IMR-90 (cell line): ENCODE measurements around the gene ZNF587B. TPM values are rescaled to one million over a fixed set of nuclear protein-coding genes. Genes with fewer than 3 reads are reported as not detected.
"Not testable (repeated sequence)": the region's sequence is repeated elsewhere in the genome, so short reads cannot be mapped to it uniquely, and the experiment has no call there.

ENCODE experiments used
- ATAC-seq: fragments of 200-7000 bp; cut with Tn5 transposase; 2 replicates; pipeline ENCODE4 v1.9.1; 2020; ENCODE audit warnings: low read depth, mild to moderate bottlenecking, moderate library complexity
- BruUV-seq: library from RNA; stranded (reverse); fragments of 400-500 nt; replicated peaks from 2 replicates; lab custom pipeline; 2021; lab: Mats Ljungman, UMichigan
- CTCF ChIA-PET: fragments of 300-600 bp; formaldehyde crosslinking; extraction: SDS; loops from one replicate; lab custom pipeline; 2021; ENCODE audit warnings: antibody characterized with exemption; lab: Yijun Ruan, JAX
- POLR2A ChIA-PET: fragments of 300-600 bp; sonication (Branson Sonifier 250); formaldehyde crosslinking; loops from one replicate; lab custom pipeline; 2022; ENCODE audit warnings: antibody characterized with exemption; ENCODE audit not compliant: unreplicated experiment; lab: Charles Lee
- DNase-seq: peaks from one replicate; pipeline ENCODE4 v3.0.0; 2013
- H2AFZ ChIP-seq: replicated peaks from 2 replicates; pipeline ENCODE3; 2013; ENCODE audit warnings: low read length, mild to moderate bottlenecking; ENCODE audit not compliant: poor library complexity
- H2AK5ac ChIP-seq: 2 replicates; pipeline ENCODE4 v1.6.1; 2013; ENCODE audit warnings: low read depth, low read length, inconsistent platforms
- H2AK9ac ChIP-seq: replicated peaks from 2 replicates; pipeline ENCODE3; 2013; ENCODE audit warnings: mild to moderate bottlenecking, low read depth, low read length, moderate library complexity; ENCODE audit not compliant: poor library complexity
- H2BK120ac ChIP-seq: 2 replicates; pipeline ENCODE4 v1.6.1; 2013; ENCODE audit warnings: low read depth, low read length, inconsistent platforms
- H2BK15ac ChIP-seq: 3 replicates; pipeline ENCODE4 v1.6.1; 2013; ENCODE audit warnings: low read depth, low read length, inconsistent platforms
- H2BK20ac ChIP-seq: 2 replicates; pipeline ENCODE4 v1.6.1; 2013; ENCODE audit warnings: low read depth, mild to moderate bottlenecking, inconsistent platforms, low read length, moderate library complexity
- H2BK5ac ChIP-seq: 2 replicates; pipeline ENCODE4 v1.6.1; 2013; ENCODE audit warnings: mild to moderate bottlenecking, low read depth, low read length, inconsistent platforms; ENCODE audit not compliant: poor library complexity, severe bottlenecking
- H3K14ac ChIP-seq: replicated peaks from 2 replicates; pipeline ENCODE4 v1.6.1; 2013; ENCODE audit warnings: low read depth, low read length, inconsistent platforms
- H3K18ac ChIP-seq: 2 replicates; pipeline ENCODE4 v1.6.1; 2013; ENCODE audit warnings: low read depth, low read length, control low read depth
- H3K23ac ChIP-seq: 2 replicates; pipeline ENCODE4 v1.6.1; 2013; ENCODE audit warnings: low read depth, low read length, inconsistent platforms
- H3K27ac ChIP-seq: 2 replicates; pipeline ENCODE4 v1.5.1; 2013; ENCODE audit warnings: mild to moderate bottlenecking, control low read depth, low read length; ENCODE audit not compliant: insufficient read depth
- H3K27me3 ChIP-seq: 2 replicates; pipeline ENCODE4 v1.6.1; 2013; ENCODE audit warnings: low read length; ENCODE audit not compliant: control insufficient read depth, insufficient read depth
- H3K36me3 ChIP-seq: 2 replicates; pipeline ENCODE4 v1.6.1; 2013; ENCODE audit warnings: low read length, mixed read lengths; ENCODE audit not compliant: control insufficient read depth, insufficient read depth
- H3K4ac ChIP-seq: 2 replicates; pipeline ENCODE4 v1.6.1; 2013; ENCODE audit warnings: low read depth, low read length, inconsistent platforms
- H3K4me1 ChIP-seq: 2 replicates; pipeline ENCODE4 v1.6.1; 2013; ENCODE audit warnings: low read length, mixed read lengths; ENCODE audit not compliant: control insufficient read depth, insufficient read depth
- H3K4me2 ChIP-seq: 2 replicates; pipeline ENCODE4 v1.6.1; 2013; ENCODE audit warnings: low read depth, mild to moderate bottlenecking, control low read depth, low read length, moderate library complexity
- H3K4me3 ChIP-seq: 2 replicates; pipeline ENCODE4 v1.5.1; 2013; ENCODE audit warnings: low read depth, mild to moderate bottlenecking, control low read depth, low read length, moderate library complexity; ENCODE audit not compliant: insufficient read depth
- H3K56ac ChIP-seq: 2 replicates; pipeline ENCODE4 v1.6.1; 2013; ENCODE audit warnings: low read length, inconsistent platforms; ENCODE audit not compliant: insufficient read depth; ENCODE audit errors: extremely low read depth
- H3K79me1 ChIP-seq, 2 experiments: 2 replicates each; pipeline ENCODE4 v1.6.1; 2013; ENCODE audit warnings: low read length in 2 of 2, inconsistent platforms in 1 of 2, low read depth in 1 of 2
- H3K9ac ChIP-seq: 2 replicates; pipeline ENCODE4 v1.6.1; 2013; ENCODE audit warnings: low read depth, low read length, control low read depth
- H3K9me1 ChIP-seq: 2 replicates; pipeline ENCODE4 v1.6.1; 2013; ENCODE audit warnings: low read length, inconsistent platforms; ENCODE audit not compliant: insufficient read depth
- H3K9me3 ChIP-seq: 2 replicates; pipeline ENCODE4 v1.6.1; 2013; ENCODE audit warnings: low read length; ENCODE audit not compliant: control insufficient read depth, insufficient read depth
- H4K20me1 ChIP-seq: 2 replicates; pipeline ENCODE4 v1.6.1; 2013; ENCODE audit warnings: low read length, inconsistent platforms; ENCODE audit not compliant: insufficient read depth
- H4K5ac ChIP-seq: 2 replicates; pipeline ENCODE4 v1.6.1; 2013; ENCODE audit warnings: mild to moderate bottlenecking, low read depth, low read length, control low read depth
- H4K8ac ChIP-seq, 2 experiments: 2 replicates each; pipeline ENCODE4 v1.6.1; 2013; ENCODE audit warnings: low read depth in 2 of 2, low read length in 2 of 2, control low read depth in 1 of 2, inconsistent platforms in 1 of 2
- H4K91ac ChIP-seq: 2 replicates; pipeline ENCODE4 v1.6.1; 2013; ENCODE audit warnings: low read depth, low read length, inconsistent platforms; ENCODE audit not compliant: insufficient read depth
- WGBS, 2 experiments: methylation state at CpG; one replicate each; pipeline versions ENCODE4 v1.1.5 to v1.1.7; 2013; ENCODE audit warnings: missing lambda C conversion rate in 2 of 2; ENCODE audit not compliant: insufficient read length in 1 of 2; ENCODE audit errors: extremely low coverage in 2 of 2; 5-methylcytosine and 5-hydroxymethylcytosine counted together
- dilution Hi-C: fragments of 300-500 bp; cut with HindIII; formaldehyde crosslinking; loops from one replicate; pipeline ENCODE4 v1.14.3; 2018; ENCODE audit warnings: low sequenced_read_pairs; ENCODE audit not compliant: unreplicated experiment
- in situ Hi-C: fragments of 300-500 bp; cut with MboI; formaldehyde crosslinking; loops from 3 replicates; pipeline ENCODE4 v1.14.3; 2019; ENCODE audit warnings: low sequenced_read_pairs, inconsistent platforms, mixed read lengths
- intact Hi-C: fragments of 100-400 bp; cut with micrococcal nuclease; formaldehyde crosslinking; loops from 2 replicates; pipeline ENCODE4 v1.10.0; 2022
- polyA plus RNA-seq, 3 experiments: library from polyadenylated mRNA; depleted of rRNA; stranded (reverse); fragments of >200 nt; gene quantifications; 2 replicates each; pipeline ENCODE4 v1.2.3, GENCODE V29; 2012; ENCODE audit warnings: low replicate concordance in 1 of 3
- total RNA-seq: library from RNA; depleted of rRNA; stranded (reverse); fragments of >200 nt; gene quantifications from 2 replicates; pipeline ENCODE4 v1.2.3, GENCODE V29; 2012

The ZNF587B gene
- total and polyA plus RNA-seq, 2 of the 4 experiments (the other 2 are of a cell fraction) = 3.7 to 33.9 TPM

GRCh38 chr19:57796580-57796979 is 33.5 kb upstream of the ZNF587B start:
- Histone ChIP-seq H3K36me3 (peaks cover 18% of the 10 kb centered on the region), H3K79me1 (peaks cover 25 to 41% of the 10 kb centered on the region in 2 experiments)
- no CpG with 5 or more reads among the region's 1 CpG for WGBS, 2 experiments
- H2BK5ac ChIP-seq, H3K56ac ChIP-seq, H3K14ac ChIP-seq, H2AK5ac ChIP-seq, H3K27ac ChIP-seq, H3K9me1 ChIP-seq, POLR2A ChIA-PET, H4K91ac ChIP-seq, CTCF ChIA-PET, H2BK20ac ChIP-seq, H3K4me2 ChIP-seq, H3K9ac ChIP-seq, intact Hi-C loops, ATAC-seq, H3K4me3 ChIP-seq, H2BK15ac ChIP-seq, H2AK9ac ChIP-seq, in situ Hi-C loops, BruUV-seq, H4K20me1 ChIP-seq, H4K8ac ChIP-seq, DNase-seq, H2AFZ ChIP-seq, H3K4ac ChIP-seq, H4K5ac ChIP-seq, H3K4me1 ChIP-seq, H3K27me3 ChIP-seq, H3K18ac ChIP-seq, H3K9me3 ChIP-seq, H2BK120ac ChIP-seq, dilution Hi-C loops, H3K23ac ChIP-seq: not testable (repeated sequence)
